Activated CD4-positive, alpha-beta T cell treated with anti-CD3 and anti-CD28 coated beads for 4 hours (primary cell): Measurements from ENCODE around the gene OR14K1.
"Not testable (repeated sequence)": the region's sequence is repeated elsewhere in the genome, so short reads cannot be mapped to it uniquely, and the experiment has no call there.

ENCODE experiments used
- DNase-seq, 2 donors: peaks; one replicate each; pipeline ENCODE4 v3.0.0-alpha.2; 2020

The OR14K1 gene, protein sequence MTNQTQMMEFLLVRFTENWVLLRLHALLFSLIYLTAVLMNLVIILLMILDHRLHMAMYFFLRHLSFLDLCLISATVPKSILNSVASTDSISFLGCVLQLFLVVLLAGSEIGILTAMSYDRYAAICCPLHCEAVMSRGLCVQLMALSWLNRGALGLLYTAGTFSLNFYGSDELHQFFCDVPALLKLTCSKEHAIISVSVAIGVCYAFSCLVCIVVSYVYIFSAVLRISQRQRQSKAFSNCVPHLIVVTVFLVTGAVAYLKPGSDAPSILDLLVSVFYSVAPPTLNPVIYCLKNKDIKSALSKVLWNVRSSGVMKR

DNA sequence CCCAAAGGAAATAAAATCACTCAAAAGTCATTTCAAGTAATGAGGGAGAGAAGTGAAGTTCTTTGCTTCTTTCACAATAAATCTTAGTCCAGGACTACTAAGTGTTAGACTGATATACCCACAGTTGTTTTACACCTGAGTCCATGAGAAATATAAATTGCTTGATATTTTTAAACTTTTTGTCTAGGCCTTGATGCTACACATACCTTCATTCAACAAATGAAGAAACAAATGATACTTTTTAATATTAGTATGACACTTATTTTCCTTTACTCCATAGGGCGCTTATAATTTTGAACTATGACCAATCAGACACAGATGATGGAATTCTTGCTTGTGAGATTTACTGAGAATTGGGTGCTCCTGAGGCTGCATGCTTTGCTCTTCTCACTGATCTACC, at the start of gene OR14K1:
TSS of gene OR14K1 (plus strand) at position 301 of the 400 bp plus-strand sequence. CDS start at position 301, 0 bp downstream.
- no peak for DNase-seq

DNA sequence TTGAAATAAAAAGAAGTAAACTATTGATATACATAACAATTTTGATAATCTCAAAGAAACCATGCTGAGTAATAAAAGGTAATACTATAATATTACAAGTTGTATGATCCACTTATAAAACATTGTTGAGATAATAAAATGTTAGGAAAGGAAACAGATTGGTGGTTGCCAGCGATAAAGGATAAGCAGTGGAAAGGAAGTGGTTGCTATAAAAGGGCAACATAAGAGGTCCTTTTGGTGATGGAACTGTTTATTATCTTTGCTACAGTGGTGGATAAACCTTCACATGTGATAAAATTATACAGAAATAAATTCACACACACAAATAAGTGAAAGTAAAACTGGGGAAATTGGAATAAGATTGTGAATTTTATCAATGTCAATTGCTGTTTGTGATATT, 37.1 kb upstream of the OR14K1 start:
- no peak for DNase-seq

DNA sequence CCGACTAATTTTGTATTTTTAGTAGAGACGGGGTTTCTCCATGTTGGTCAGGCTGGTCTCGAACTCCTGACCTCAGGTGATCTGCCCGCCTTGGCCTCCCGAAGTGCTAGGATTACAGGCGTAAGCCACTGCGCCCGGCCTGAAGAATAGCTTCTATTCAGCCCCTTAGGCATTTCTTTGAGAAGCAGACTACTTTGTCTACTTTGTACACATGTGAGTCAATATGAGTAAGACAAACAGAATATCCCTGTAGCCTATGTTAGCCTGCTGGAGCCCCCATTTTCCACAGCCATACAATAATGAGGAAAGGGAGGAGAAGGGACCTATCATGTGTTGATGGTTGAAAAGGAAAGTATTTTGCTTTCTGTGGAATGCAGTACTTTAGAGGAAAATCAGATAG, 27.7 kb upstream of the OR14K1 start:
- not testable (repeated sequence) for DNase-seq

DNA sequence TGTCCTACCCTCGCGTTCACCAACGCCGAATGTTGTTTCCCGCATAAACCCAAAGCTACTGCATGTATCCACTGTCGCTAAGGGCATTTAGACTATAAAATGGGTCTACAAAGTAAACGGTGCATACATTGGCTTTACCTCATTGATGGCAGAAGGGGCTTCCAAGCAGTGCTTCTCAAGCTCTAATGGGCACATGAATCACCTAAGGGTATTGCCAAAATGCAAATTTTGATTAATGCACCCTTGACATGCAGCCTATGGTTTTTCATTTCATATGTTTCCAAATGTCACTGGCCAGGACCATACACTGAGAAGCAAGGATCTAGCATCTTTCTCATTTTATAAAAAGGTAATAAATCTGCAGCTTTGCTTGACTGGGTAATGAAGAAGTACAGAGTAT, 24.7 kb upstream of the OR14K1 start:
- DNase-seq: no peak

DNA sequence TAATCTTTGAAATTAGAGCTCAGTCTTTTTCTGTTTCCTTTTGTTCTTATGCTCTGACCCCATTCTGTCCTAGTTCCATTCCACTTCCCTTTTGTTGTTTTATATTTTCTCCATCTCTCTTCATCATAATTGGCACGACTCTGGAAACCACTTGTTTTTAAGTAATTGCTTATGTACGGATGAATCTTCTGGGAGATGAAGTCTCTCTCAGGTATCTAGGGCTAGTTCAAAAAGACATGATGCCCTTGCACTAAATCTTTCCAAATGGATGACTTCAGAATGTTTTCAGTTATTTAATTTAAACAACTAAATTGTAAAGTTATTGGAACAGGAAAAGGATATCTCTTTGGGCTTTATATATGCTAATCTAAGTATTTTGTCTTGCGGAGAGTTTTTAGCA, 21.9 kb upstream of the OR14K1 start, which contains the start of gene OR6F1:
TSS of gene OR6F1 (minus strand) at position 101 of the 400 bp plus-strand sequence. CDS start 3,891 bp downstream, outside the sequence.
- no peak for DNase-seq

DNA sequence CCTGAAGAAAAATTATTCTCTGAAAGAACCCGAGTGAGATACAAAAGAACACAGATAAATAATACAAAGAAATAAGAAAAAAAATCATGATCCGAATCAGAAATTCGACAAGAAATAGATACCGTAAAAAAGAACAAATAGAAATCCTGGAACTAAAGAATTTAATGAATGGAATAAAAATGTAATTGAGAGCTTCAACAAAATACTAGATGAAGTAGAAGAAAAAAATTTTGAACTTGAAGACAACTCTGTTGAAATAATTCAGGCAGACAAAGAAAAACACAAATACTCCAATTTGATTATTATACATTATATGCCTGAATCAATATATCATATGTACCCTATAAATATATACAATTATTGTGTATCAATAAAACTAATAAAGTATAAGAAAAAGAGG, 17.2 kb upstream of the OR14K1 start:
- no peak for DNase-seq

DNA sequence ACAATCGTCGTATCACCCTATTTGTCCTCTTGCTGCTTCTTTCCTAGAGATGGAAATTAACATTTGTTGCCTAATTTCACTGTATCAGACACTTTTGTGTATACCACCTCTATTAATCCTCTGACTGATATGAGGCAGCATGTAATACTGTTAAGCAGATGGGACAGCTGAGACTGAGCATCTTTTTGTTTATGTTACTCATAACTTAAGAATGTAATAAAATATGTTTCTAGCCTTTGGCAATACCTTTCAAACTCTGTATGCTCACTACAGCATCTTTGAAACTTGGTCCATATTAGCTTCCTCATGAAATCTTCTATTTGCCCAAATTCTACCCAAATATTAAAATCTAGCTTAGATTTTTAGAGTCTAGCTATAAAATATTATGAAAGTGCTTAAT, 2.3 kb downstream of the OR14K1 start:
- no peak for DNase-seq

DNA sequence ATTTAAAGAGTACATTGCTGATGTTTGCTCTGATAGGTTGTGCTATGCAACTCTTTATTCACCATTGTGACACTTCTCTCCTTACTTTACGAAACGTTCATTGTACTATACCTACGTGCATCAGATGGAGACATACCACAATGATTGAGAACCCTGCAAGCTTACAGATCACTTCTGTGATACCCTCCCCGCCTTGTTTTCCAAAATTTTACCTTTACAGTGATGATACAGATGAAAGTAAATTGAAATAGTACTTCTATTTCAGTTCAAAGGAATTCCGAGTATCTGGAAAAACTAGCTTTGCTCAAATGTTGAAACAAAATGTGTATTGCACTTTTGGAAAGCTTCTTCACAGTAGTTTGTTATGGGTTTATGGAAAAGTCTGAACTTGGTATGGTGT, 3.3 kb downstream of the OR14K1 start:
- DNase-seq: no peak

DNA sequence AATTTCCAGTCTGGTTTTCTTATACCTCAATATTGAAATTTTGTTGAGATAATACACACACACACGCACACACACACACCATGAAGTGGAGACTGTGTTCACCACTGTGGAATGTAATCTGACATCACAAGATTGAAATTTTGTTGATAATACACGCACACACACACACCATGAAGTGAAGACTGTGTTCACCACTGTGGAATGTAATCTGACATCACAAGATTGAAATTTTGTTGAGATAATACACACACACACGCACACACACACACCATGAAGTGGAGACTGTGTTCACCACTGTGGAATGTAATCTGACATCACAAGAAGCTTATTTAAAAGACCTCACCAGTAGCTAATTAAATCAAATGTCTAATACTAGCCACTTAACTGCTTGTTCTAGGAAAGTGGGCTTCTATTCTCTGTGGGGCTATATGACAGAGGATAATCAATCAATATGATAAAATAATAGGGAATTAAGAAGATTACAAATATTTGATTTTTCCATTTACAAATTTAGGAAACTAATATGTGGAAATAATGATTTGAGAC, 3.9 kb downstream of the OR14K1 start:
- DNase-seq: not testable (repeated sequence)

DNA sequence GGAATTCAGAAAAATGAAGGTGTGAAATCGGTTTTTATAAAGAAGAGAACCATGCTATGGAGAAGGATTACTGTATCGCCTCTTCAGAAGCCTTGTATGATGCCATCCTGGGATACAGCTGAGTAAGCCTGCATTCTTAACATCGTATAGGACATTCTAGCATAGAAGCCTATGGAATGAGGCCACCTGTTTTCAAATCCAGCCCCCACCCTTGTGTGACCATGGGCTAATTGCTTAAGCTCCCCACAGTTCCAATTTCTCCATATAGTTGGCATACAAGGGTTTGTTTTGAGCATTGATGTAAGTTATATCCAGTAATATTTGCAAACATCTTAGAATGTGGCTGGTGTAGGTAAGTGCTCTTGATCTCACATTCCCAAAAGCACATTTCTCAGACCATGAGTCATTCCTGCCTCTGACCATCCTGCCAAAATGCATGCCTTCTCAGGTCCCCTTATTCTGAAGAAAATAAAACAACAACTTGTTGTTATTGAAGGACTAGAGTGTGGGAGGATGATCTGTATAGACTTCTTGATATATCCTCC, 8.0 kb downstream of the OR14K1 start:
- DNase-seq: no peak

DNA sequence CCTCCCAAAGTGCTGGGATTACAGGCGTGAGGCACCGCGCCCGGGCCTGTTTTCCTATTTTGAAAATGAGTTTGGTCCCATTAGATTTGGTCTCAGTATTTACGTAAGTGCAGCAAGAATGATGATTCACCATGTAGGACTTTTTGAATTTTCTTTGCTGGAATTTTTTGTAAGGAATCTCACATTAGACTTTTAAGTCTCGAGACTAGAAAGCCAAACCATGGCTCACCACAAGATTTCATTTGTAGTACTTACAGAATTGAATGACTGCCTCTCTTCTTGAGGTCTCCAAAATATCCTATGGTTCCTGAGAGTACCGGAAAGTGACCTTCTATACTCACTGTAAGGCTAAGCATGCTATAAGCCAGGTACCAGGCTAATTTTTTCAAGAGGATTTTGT, 9.2 kb downstream of the OR14K1 start:
- DNase-seq: no peak

DNA sequence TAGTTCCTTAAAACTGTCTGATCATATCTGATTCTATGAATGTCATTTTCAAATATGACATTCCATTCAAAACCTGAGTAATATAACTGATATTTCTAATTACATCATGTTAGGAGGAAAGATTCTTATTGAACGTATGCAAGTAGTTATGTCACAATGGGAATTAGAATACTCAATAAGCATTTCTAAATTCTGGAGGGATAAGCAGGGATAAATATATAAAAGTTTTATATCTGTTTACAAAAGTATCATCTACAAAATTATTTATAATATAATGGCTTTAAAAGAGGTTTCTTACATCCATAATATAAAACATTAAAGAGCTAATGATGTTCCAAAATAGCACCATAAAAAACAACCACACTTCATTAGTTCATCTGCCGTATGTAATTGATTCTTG, 9.6 kb downstream of the OR14K1 start, which contains the start of gene OR14A2:
TSS of gene OR14A2 (minus strand) at position 101 of the 400 bp plus-strand sequence.
- no peak for DNase-seq

DNA sequence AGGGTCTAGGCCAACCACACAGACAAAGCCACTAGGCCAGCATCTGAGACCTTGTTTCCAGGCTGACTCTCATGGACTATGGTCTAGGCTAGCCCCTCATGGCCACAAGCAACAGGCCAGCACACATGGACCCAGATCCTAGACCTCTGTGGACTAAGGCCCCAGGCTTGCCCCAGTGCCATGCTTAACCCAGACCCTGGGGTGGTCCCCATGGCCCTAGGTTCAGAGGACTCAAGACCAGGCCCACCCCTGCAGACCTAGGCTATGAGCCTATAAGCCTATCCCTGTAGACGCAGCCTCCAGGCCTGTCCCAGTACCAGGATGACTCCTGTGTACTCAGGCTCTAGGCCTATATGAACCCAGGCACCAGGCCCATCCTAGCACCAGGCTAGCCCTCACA, 11.5 kb downstream of the OR14K1 start:
- DNase-seq: no peak

DNA sequence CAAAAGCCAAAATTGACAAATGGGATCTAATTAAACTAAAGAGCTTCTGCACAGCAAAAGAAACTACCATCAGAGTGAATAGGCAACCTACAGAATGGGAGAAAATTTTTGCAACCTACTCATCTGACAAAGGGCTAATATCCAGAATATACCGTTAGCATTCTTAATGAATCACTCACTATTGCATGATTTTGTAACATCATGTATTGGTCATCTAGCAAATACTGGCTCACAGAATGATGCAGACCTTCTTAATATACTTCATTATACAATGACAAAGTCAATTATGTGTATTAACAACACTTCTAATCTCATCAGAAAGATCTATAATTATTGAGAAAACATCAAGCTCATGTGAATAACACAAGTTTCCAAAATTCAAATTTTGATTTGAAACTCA, 15.9 kb downstream of the OR14K1 start:
- DNase-seq: not testable (repeated sequence)

DNA sequence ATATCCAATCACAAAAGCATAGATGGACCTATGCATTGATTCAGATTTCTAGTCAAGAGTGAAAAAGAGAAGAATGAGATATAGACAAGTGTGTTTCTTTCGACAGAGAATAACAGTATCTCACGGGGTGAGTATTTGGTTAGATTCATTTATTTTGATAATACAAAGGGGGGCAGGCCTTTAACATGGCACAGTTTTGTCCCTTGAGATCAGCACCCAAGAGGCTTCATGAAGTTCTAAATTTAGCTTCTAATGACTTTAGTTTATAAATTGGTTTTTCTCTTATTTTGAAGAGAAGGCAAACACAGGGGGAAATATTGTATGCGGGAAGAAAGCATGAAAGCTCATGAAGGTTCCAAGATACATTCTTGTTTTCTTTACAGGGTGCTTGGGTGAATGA, 22.0 kb downstream of the OR14K1 start, which contains the start of gene OR1C1:
TSS of gene OR1C1 (minus strand) at position 101 of the 400 bp plus-strand sequence. CDS start 2,150 bp downstream, outside the sequence.
- no peak for DNase-seq

DNA sequence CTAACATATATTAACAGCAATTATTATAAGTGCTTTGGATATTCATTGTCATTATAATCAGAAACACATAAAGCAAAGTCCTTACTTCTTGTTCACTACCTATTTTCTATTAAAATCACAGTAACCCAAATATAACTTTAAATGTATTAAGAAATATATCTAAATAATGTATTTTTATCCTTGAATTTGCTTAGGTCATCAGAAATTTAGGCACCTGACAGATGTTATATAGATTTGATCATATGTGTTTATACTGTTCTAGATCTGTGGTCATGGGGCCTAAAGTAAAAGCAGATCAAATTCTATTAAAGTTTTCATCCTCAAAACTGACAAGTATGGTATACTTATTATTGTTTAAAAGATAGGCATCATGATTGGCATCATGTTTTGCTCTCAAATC, 31.2 kb downstream of the OR14K1 start:
- DNase-seq: no peak
